Measurements from ENCODE around the gene ROBO2. TPM values are rescaled to one million over a fixed set of nuclear protein-coding genes. Genes with fewer than 3 reads are reported as not detected.
A peak's percentile ranks its signal among the peaks of the same experiment; 100 is the strongest.

ROBO2 gene
- total RNA-seq, 4 donors from 2014 or later = 4.7 to 8.4 (median 6.6) TPM

DNA sequence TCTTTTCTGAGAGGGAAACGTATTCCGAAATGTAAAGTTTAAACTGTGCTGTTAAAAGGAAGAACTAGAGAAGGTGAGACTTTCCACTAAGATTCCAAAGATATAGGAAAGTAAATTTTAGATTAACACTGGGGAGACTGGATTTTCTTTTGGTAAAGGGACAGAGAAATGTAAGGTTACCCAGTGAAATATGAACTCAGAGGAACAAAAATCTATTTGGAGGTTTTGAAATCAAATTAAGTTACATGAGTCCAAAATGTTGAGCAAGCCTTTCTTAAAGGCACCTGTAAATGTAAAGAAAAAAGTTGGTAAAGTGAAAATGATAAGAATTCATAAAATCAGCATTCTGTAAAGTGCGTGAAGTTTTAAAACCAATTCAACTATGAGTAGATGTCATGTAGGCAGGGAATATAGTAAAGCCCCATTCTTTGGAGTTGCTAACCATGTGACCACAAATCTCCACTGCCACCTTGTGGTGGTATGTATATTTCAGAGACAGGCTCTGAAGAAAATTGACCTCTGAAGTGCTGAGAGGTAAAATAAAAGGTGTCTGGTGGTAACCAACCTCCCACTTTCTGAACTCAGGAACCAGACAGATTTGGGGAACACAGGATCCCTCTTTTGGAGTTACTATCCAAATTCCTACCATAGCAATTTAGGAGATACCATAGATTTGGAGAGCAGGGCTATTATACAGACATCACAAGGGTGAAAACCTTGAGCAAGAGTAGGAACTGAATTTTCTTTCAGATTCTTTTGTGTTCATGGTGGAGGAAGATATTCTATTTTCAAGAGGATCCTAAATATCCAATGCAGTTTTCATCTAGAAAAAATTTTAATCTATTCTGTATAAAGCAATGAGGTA lies 215.3 kb downstream of the ROBO2 start:
- no peaks in the 10 kb centered on the region for H3K4me1 ChIP-seq
- WGBS, 2 donors = 69% methylated on average over 3 of the region's 3 CpGs
- no peaks in the 10 kb centered on the region for H3K36me3 ChIP-seq
- H3K4me3 ChIP-seq = no peak overlapping the region
- no peaks in the 10 kb centered on the region for H3K27me3 ChIP-seq
- TF ChIP-seq, protein P1, sequence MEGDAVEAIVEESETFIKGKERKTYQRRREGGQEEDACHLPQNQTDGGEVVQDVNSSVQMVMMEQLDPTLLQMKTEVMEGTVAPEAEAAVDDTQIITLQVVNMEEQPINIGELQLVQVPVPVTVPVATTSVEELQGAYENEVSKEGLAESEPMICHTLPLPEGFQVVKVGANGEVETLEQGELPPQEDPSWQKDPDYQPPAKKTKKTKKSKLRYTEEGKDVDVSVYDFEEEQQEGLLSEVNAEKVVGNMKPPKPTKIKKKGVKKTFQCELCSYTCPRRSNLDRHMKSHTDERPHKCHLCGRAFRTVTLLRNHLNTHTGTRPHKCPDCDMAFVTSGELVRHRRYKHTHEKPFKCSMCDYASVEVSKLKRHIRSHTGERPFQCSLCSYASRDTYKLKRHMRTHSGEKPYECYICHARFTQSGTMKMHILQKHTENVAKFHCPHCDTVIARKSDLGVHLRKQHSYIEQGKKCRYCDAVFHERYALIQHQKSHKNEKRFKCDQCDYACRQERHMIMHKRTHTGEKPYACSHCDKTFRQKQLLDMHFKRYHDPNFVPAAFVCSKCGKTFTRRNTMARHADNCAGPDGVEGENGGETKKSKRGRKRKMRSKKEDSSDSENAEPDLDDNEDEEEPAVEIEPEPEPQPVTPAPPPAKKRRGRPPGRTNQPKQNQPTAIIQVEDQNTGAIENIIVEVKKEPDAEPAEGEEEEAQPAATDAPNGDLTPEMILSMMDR (IDR thresholded peaks at IDR 0.05) = peak in 5 of 6 experiments; percentile 53 to 80 (median 68)
- no peak for TF ChIP-seq POLR2A (IDR thresholded peaks at IDR 0.05)
- intact Hi-C loops (cut with DNase I) = no loop called here
- H3K9me3 ChIP-seq = no peaks in the 10 kb centered on the region
- DNase-seq = no peak
- H3K27ac ChIP-seq = no peak overlapping the region

DNA sequence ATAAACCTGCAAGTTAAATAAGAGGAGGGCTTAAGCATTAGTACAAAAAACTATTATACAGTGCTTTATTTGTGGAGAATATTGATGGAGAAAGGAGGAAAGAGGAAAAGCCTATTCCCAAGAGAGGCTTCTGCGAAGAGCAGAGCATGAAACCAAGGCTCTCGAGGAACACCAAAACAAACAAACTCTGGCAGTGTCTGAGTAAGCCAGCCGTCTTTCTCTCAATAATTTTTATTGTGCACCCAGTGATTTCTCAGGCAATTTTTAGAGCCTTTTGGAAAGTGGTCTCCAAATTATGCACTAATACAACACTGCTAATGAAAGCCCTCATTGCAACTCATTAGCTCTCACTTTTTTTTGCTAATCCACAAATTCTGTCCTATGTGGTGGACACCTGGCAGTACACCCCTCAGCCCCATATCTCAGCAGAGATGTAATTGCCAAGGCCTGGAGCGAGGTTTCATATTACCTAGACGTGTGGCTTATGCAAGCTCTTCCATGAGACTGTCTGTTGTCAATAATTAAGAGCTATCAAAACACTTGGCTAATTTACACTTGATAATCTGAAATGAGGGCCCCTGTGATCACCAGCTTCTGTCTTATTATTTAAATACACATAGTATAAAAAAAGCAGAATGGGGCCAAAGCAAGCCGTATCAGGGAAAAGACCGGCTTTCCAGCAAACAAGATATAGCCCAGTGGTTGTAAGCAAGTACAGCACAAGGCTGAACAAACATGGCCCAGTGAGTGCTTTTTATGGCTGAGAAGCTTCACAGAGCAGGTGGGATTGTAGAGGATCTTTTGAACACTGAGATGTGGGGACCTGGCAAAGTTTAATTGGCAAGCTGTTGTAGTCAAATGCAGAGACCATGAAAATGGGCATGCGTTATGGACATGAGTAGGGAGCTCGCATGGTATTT lies 216.9 kb downstream of the ROBO2 start:
- TF ChIP-seq, protein P1 (IDR thresholded peaks at IDR 0.05) = no peak
- TF ChIP-seq POLR2A (IDR thresholded peaks at IDR 0.05) = no peak
- no peaks in the 10 kb centered on the region for H3K4me1 ChIP-seq
- no peak for DNase-seq
- WGBS, 2 donors = 61 to 68% methylated on average over 9 of the region's 9 CpGs
- no peak overlapping the region for H3K4me3 ChIP-seq
- H3K36me3 ChIP-seq = no peaks in the 10 kb centered on the region
- intact Hi-C loops (cut with DNase I) = no loop called here
- H3K27ac ChIP-seq = no peak overlapping the region
- no peaks in the 10 kb centered on the region for H3K9me3 ChIP-seq
- H3K27me3 ChIP-seq = no peaks in the 10 kb centered on the region

DNA sequence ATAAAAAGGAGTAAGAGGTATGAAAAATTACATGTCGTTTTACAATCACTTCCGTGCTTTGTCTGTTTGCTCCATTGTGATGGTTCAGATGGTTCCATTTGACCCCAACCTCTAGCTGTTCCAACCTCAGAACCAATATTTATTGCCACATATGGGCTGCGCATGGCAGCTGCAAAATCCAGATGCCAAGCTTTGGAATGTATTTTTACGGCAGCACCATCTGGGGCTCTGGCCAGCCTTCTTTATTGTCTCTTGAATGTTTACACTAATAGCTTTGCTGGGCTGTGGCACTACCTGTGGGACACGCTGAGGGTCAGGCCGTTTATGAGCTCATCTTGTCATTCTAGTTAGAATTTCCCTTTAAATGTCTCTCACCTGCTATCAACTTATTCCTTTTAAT lies 219.8 kb downstream of the ROBO2 start:
- intact Hi-C loops (cut with DNase I) = no loop called here
- 56 to 75% methylated on average over 5 to 6 of the region's 6 CpGs for WGBS, 2 donors
- TF ChIP-seq POLR2A (IDR thresholded peaks at IDR 0.05) = no peak
- TF ChIP-seq, protein P1 (IDR thresholded peaks at IDR 0.05) = no peak

DNA sequence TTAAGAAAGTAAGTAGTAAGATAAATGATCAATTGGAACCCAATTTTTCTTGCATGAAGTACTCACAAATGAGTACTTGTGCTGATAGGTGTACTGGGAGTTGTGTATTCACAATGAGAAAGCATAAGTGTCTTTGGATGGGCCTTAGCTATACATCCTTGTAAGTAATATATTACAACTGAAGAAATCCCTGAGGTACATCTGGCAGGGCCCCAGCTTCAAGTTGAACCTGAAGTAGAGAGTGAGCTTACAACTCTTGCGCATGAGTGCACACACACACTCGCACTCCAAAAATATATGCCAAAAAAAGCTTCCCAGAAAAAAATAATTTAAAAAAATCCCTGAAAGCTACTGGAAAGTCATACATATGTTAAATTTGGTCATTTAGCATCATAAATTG lies 222.5 kb downstream of the ROBO2 start:
- no peak overlapping the region for H3K27ac ChIP-seq
- H3K27me3 ChIP-seq = no peaks in the 10 kb centered on the region
- intact Hi-C loops (cut with DNase I) = no loop called here
- no peaks in the 10 kb centered on the region for H3K36me3 ChIP-seq
- H3K4me3 ChIP-seq = no peak overlapping the region
- DNase-seq = no peak
- no peaks in the 10 kb centered on the region for H3K4me1 ChIP-seq
- H3K9me3 ChIP-seq = no peaks in the 10 kb centered on the region
- 92 to 98% methylated on average over 2 of the region's 2 CpGs for WGBS, 2 donors
- TF ChIP-seq, protein P1 (IDR thresholded peaks at IDR 0.05) = no peak
- no peak for TF ChIP-seq POLR2A (IDR thresholded peaks at IDR 0.05)

More for the DNA sequence above, 219.8 kb downstream of the ROBO2 start:
- H3K27ac ChIP-seq = no peak overlapping the region
- H3K4me3 ChIP-seq = no peak overlapping the region
- no peak for DNase-seq
- no peaks in the 10 kb centered on the region for H3K36me3 ChIP-seq
- H3K27me3 ChIP-seq = no peaks in the 10 kb centered on the region
- no peaks in the 10 kb centered on the region for H3K9me3 ChIP-seq
- no peaks in the 10 kb centered on the region for H3K4me1 ChIP-seq

DNA sequence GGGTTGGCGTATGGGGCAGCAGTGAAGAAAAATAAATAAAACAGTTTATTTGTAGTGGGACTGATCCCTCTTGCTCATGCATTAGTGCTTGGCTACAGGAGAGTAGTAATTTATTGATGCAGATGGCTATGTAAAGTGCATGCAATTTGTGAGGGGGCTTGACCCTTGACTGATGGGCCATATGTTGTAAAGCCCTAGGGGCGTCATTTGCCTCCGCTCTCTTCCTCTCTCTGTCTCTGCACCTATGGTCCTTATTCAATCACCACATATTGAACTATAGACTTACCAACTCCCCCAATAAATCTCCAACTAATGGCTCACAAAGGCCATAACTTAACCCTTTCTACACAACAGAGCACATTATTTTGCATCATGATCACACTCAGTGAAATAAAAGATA lies 227.7 kb downstream of the ROBO2 start:
- Histone ChIP-seq H3K27ac (no peak overlapping the region), H3K4me3 (no peak overlapping the region), H3K27me3 (no peaks in the 10 kb centered on the region), H3K36me3 (no peaks in the 10 kb centered on the region), H3K4me1 (no peaks in the 10 kb centered on the region), H3K9me3 (no peaks in the 10 kb centered on the region)
- DNase-seq = no peak
- intact Hi-C loops (cut with DNase I) = no loop called here
- no peak for TF ChIP-seq POLR2A (IDR thresholded peaks at IDR 0.05)
- TF ChIP-seq, protein P1 (IDR thresholded peaks at IDR 0.05) = no peak
- WGBS, 2 donors = 96 to 98% methylated on average over 3 of the region's 3 CpGs

All from esophagus squamous epithelium (tissue), 5 donors.